HG03135 (cell line): ENCODE results near the gene SCFD2.
"Not testable (repeated sequence)": the region's sequence is repeated elsewhere in the genome, so short reads cannot be mapped to it uniquely, and the experiment has no call there.

Source experiments
- ATAC-seq: cut with Tn5 transposase; IDR thresholded peaks from one replicate; pipeline ENCODE4 v1.9.1; 2021; ENCODE audit warnings: mild to moderate bottlenecking, moderate library complexity; ENCODE audit not compliant: unreplicated experiment

Gene SCFD2

DNA sequence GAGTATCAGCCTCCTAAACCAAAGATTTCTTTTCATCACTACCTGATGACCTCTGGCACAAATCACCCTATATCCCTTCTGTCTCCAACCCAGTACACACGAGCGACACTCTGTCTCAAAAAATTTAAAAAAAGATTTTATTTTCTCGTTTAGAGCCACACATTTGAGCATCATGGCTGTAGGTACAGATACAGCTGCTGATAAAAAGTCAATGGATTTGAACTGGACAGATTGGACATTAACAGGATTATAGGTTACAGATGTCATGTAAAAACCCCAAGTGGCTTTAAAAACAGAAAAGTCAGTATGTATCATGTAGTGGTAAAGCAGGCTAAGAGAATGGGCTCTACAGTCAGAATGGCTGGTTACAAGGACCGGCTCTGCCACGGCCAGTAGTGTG lies 171.1 kb downstream of the SCFD2 start:
- no peak for ATAC-seq

DNA sequence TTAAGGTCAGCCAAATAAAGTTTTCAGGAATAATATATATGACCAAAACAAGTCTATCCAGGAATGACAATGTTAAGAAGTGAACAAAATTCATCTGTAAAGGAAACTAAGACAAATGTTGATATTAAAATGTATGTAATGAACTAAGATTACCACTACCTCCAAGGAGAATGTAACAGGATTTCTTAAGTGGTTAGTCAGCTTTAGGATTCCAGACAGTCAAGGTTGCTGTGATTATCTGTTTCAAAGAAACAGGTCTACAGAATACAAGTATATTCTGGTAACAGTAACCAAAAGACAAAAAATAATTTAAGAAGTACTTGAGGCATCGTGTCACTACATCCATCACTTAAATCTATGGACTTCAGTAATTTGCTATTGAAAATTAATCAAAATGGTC lies 172.8 kb downstream of the SCFD2 start:
- no peak for ATAC-seq

GRCh38 chr4:53192496-53192895 lies 173.4 kb downstream of the SCFD2 start:
- no peak for ATAC-seq

GRCh38 chr4:53191997-53192396 lies 173.9 kb downstream of the SCFD2 start:
- no peak for ATAC-seq

DNA sequence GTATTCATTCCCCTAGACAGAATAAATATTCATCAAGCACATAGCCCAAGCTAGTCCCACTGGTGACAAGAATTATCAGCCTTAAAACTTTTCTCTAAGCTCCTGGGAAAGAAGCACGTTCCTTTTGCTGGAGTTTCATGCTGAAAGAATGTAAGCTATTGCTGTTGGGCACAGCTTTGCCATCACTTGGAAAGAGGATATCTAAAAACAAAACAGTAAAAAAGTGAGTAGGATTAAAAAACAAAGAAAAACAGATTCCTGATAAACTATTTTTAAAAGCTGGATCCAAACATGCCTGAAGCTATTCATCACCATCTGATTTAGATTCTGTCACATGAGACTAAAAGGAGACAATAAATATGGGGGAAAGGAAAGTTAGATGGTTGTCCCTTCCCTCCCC lies 176.8 kb downstream of the SCFD2 start:
- no peak for ATAC-seq

DNA sequence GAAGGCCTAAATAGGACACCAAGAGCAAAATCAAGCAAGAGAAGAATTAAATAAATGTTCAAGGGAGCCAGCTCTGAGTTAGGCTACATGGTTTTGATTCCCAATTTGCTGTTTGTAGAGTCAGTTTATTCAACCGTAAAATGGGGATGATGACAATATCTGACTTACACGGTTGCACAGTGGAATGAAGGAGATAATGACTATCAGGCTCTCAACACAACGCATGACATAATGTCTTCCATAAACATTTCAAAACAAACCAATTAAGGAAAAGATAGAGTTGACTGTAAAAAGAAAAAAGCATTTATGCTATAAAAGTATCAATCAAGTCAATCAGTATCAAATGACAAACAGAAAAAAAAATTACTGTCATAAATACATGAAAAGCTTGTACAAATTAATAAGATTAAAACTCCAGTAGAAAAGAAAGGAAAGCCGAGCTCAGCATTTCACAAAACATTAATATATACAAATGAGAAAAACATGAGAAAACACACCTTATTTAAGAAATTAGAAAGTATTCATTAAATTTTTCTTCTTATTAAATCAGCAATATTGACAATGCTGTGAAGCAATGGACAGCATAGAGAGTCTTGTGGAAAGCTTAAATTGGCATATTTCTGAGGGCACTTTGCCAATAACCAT lies 179.0 kb downstream of the SCFD2 start:
- no peak for ATAC-seq

- ATAC-seq, result no peak
These were observed 179.8 kb downstream of the SCFD2 start for GRCh38 chr4:53185869-53186585.

DNA sequence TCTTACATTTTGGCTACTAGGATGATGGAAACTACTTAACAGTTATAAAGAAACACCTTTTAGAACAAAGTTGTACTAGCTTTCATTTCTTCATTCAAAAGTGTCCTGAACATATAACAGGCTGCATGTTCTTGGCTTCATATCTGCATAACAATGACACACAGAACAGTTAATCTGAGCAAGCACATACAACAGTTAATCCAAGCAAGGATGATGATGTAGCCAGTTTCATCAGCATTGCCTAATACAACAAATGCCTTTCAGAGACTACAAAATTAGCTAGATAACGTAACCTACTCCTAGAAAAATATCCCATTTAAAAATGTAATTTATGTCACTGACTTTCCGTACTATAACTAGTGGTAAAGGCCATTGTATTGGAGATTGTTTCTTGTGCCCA lies 182.1 kb downstream of the SCFD2 start:
- ATAC-seq, result no peak

DNA sequence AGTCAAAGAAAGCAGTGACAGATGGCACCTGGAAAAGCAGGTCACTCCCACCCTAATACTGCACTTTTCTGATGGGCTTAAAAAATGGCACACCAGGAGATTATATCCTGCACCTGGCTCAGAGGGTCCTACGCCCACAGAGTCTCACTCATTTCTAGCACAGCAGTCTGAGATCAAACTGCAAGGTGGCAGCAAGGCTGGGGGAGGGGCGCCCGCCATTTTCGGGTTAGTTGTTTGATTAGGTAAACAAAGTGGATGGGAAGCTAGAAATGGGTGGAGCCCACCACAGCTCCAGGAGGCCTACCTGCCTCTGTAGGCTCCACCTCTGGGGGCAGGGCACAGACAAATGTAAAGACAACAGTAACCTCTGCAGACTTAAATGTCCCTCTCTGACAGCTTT lies 188.1 kb downstream of the SCFD2 start:
- not testable (repeated sequence) for ATAC-seq

- ATAC-seq, result no peak
These were observed 190.2 kb downstream of the SCFD2 start for GRCh38 chr4:53175640-53176039.

DNA sequence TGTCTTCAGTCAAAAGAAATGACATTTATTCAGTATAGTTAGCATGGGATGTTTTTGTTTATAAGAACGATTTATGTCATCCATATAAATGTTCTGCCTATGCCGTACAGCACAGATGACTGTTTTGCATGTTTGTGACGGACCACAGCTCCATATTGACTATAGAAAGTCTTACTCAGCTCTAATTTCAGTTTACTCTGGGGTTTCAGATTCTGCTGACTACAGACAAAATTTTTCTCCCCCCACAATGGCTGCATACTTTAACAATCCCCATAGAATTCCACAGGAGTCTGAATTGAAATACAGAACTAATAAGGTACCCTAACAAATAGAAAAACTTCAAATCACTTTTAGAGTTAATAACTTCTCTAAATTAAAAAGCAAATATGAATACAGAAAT lies 191.0 kb downstream of the SCFD2 start:
- no peak for ATAC-seq

GRCh38 chr4:53173576-53173975 lies 192.3 kb downstream of the SCFD2 start:
- ATAC-seq, result no peak

DNA sequence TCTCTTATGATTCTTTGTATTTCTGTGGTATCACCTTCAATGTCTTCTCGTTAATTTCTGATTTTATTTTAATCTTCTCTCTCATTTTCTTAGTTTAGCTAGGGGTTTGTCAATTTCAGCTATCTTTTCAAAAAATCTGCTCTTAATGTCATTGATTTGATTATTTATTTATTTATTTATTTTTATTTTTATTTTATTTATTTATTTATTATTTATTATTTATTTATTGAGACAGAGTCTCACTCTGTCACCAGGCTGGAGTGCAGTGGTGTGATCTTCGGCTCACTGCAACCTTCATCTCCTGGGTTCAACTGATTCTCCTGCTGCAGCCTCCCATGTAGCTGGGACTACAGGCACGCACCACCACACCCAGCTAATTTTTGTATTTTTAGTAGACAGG lies 194.1 kb downstream of the SCFD2 start:
- no peak for ATAC-seq

GRCh38 chr4:53169695-53170617 lies 195.9 kb downstream of the SCFD2 start:
- no peak for ATAC-seq

- no peak for ATAC-seq
These were observed 197.6 kb downstream of the SCFD2 start for GRCh38 chr4:53168228-53168627.

GRCh38 chr4:53162969-53163368 lies 202.9 kb downstream of the SCFD2 start:
- no peak for ATAC-seq

DNA sequence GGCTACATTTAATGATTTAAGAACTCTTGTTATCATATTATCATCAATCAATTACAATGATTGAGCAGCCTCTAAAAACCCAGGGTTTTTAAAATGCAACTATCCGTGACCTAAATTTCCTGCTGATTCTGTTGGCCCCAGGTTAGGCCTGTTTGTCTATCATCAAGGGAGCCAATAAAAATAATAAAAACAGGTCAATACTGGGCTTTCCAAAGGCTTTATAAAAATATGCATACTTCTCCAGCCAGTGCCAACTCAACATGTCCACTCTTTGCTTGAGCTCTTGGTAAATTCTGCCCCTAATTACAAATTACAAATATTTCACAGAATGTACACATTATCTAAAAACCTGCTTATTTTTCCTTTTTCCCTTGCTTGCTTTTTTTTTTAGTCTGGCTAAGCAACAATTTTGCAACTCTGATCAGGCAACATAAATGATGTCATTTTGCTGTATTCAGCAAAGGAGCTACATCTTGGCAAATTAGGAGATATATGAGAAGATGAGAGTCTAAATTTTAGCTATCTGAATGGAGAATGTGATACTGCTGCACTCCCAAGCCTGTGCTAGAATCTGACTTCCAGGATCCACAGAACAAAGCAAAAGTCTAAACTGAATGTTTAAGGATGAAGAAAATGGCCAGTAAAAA lies 204.0 kb downstream of the SCFD2 start:
- no peak for ATAC-seq

DNA sequence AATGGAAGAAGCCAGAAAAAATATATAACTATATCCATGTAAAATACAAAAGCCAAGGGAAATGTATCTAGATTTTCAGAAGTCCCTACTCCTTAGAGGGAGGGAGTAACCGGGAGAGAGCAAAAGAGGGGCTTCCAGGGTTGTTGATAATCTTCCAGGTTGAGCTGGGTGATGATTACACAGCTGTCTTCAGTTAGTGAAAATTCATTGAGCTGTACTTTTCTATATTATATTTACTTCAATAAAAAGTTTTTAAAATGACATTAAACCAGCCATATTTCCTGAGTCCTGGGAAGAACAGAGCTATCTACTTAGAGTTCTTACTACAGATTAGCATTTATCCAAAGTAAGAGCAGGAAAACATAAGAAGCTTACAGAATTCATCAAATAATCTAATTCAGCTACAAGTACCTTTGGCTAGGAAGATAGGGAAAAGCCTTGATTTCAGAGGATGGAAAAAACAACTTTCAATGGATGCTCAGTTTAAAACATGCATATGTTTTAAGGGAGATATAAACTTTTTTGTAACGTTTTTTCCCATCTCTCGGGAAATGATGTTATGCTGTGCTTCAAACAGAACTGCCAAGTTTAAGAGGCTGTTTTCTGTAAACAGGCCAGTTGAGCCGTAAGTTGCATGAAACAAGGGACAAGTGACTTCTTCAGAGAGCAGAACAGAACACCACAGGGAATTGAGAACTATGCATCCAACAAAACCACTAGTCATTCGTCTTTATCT lies 204.6 kb downstream of the SCFD2 start:
- no peak for ATAC-seq

DNA sequence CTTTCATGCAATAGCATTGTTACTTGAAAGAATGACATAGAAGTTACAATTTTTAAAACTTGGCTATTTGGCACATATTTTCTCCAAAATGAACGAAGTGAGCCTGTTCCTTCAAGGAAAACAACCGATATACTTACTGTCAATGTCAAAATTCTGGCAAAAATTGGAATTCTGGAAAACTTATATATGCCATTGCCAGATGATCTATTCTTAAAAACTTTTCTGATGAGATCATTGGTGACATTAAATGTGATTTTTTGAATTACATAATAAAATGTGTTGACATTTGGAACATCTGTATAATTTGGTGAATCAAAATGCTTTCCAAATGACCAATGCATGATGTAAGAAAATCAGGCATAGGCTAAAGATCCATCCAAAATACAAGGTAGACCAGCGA lies 209.0 kb downstream of the SCFD2 start:
- ATAC-seq, result no peak

GRCh38 chr4:53152467-53152866 lies 213.4 kb downstream of the SCFD2 start:
- no peak for ATAC-seq

DNA sequence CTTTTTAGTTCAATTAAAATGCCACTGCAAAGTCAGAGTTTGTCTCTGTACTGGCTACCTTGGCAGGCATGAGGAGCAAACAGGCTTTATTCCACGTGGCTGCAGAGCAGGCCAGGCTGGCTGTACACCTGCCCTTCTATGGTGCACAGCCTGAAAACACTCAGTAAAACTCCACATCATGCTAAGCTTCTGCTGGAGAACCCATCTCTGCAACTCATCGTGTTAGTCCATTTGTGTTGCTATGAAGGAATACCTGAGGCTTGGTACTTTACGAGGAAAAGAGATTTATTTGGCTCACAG lies 214.4 kb downstream of the SCFD2 start:
- ATAC-seq, result no peak
